ENCODE results near the gene LPCAT1.

LPCAT1 gene

GRCh38 chr5:1485579-1486118 lies 38.1 kb downstream of the LPCAT1 start:
- H3K4me3 ChIP-seq (ENCODE audit: control insufficient read depth, low read depth, low read length), result no peak overlapping the region
- no peak for TF ChIP-seq CTCF (conservative IDR thresholded peaks at IDR 0.05; ENCODE audit: control insufficient read depth, insufficient read depth, low read depth, low read length)
- DNase-seq (ENCODE audit: low read depth), result no peak

- no peak for TF ChIP-seq CTCF (conservative IDR thresholded peaks at IDR 0.05; ENCODE audit: control insufficient read depth, insufficient read depth, low read depth, low read length)
- no peak overlapping the region for H3K4me3 ChIP-seq (ENCODE audit: control insufficient read depth, low read depth, low read length)
- no peak for DNase-seq (ENCODE audit: low read depth)
Observed at GRCh38 chr5:1484730-1485578, 38.8 kb downstream of the LPCAT1 start.

- DNase-seq (ENCODE audit: low read depth), result no peak
- no peak overlapping the region for H3K4me3 ChIP-seq (ENCODE audit: control insufficient read depth, low read depth, low read length)
- TF ChIP-seq CTCF (conservative IDR thresholded peaks at IDR 0.05; ENCODE audit: control insufficient read depth, insufficient read depth, low read depth, low read length), result no peak
Observed at GRCh38 chr5:1483856-1484729, 39.7 kb downstream of the LPCAT1 start.

GRCh38 chr5:1483064-1483463 lies 40.7 kb downstream of the LPCAT1 start:
- no peak overlapping the region for H3K4me3 ChIP-seq (ENCODE audit: control insufficient read depth, low read depth, low read length)
- no peak for DNase-seq (ENCODE audit: low read depth)
- no peak for TF ChIP-seq CTCF (conservative IDR thresholded peaks at IDR 0.05; ENCODE audit: control insufficient read depth, insufficient read depth, low read depth, low read length)

GRCh38 chr5:1481959-1482331 lies 41.8 kb downstream of the LPCAT1 start:
- TF ChIP-seq CTCF (conservative IDR thresholded peaks at IDR 0.05; ENCODE audit: control insufficient read depth, insufficient read depth, low read depth, low read length), result no peak
- H3K4me3 ChIP-seq (ENCODE audit: control insufficient read depth, low read depth, low read length), result no peak overlapping the region
- DNase-seq (ENCODE audit: low read depth), result no peak

- no peak for DNase-seq (ENCODE audit: low read depth)
- H3K4me3 ChIP-seq (ENCODE audit: control insufficient read depth, low read depth, low read length), result no peak overlapping the region
- TF ChIP-seq CTCF (conservative IDR thresholded peaks at IDR 0.05; ENCODE audit: control insufficient read depth, insufficient read depth, low read depth, low read length), result no peak
Observed at GRCh38 chr5:1481266-1481958, 42.3 kb downstream of the LPCAT1 start.

Data from fibroblast of mammary gland (primary cell).